NCI-H2029 treated with DMSO at 0.1 percent for 48 hours (cell line): Measurements from ENCODE around the gene IL20RB.

Experiments used
- DNase-seq: peaks from one replicate; lab custom pipeline; 2025; lab: John Stamatoyannopoulos, UW

The IL20RB gene

GRCh38 chr3:137039570-137039969, 81.8 kb downstream of the IL20RB start:
- DNase-seq, result no peak

- DNase-seq, result no peak
Observed at GRCh38 chr3:137041251-137041650, 83.5 kb downstream of the IL20RB start.

GRCh38 chr3:137041686-137042085, 83.9 kb downstream of the IL20RB start:
- no peak for DNase-seq

GRCh38 chr3:137046747-137047146, 89.0 kb downstream of the IL20RB start:
- DNase-seq, result no peak

- DNase-seq, result no peak
Observed at GRCh38 chr3:137047240-137047639, 89.5 kb downstream of the IL20RB start.

- DNase-seq, result no peak
Observed at GRCh38 chr3:137050281-137050680, 92.5 kb downstream of the IL20RB start.

- DNase-seq, result no peak
Observed at GRCh38 chr3:137052298-137052697, 94.5 kb downstream of the IL20RB start.
